HepG2 (cell line): Measurements from ENCODE around the gene CYP2W1. TPM values are rescaled to one million over a fixed set of nuclear protein-coding genes. Genes with fewer than 3 reads are reported as not detected.
A peak's percentile ranks its signal among the peaks of the same experiment; 100 is the strongest.

Experiments
- CEBPG ChIP-seq: IDR thresholded peaks from 2 replicates; pipeline ENCODE4 v1.6.1; 2016
- DPF2 ChIP-seq: sonication (generic); formaldehyde crosslinking; IDR thresholded peaks from 2 replicates; pipeline ENCODE4 v1.4.0; 2020; ENCODE audit warnings: mild to moderate bottlenecking, low read depth, missing genetic modification reagents, borderline replicate concordance
- FOSL2 ChIP-seq: sonication (generic); formaldehyde crosslinking; IDR thresholded peaks from 2 replicates; pipeline ENCODE4 v1.4.0; 2020; ENCODE audit warnings: missing genetic modification reagents
- FOXP4 ChIP-seq: sonication (generic); formaldehyde crosslinking; IDR thresholded peaks from 2 replicates; pipeline ENCODE4 v1.4.0; 2020; ENCODE audit warnings: missing genetic modification reagents
- HDAC1 ChIP-seq: sonication (generic); formaldehyde crosslinking; IDR thresholded peaks from 2 replicates; pipeline ENCODE4 v1.5.1; 2020; ENCODE audit warnings: mild to moderate bottlenecking, missing genetic modification reagents
- HNF4G ChIP-seq, 2 experiments: sonication (generic) in 1 of 2; formaldehyde crosslinking in 1 of 2; IDR thresholded peaks; 2 replicates each; pipeline versions ENCODE4 v1.4.0 to v1.6.1; 2011 to 2020; ENCODE audit warnings: borderline replicate concordance in 2 of 2, low read depth in 2 of 2, mild to moderate bottlenecking in 2 of 2, low read length in 1 of 2, missing genetic modification reagents in 1 of 2, moderate library complexity in 1 of 2
- HNRNPUL1 ChIP-seq: fragments of 200-400 bp; formaldehyde crosslinking; IDR thresholded peaks from 2 replicates; pipeline ENCODE4 v1.6.1; 2017; ENCODE audit warnings: low read depth, mild to moderate bottlenecking, low read length, moderate library complexity
- ISL2 ChIP-seq: sonication (generic); formaldehyde crosslinking; IDR thresholded peaks from 2 replicates; pipeline ENCODE4 v1.5.0; 2020; ENCODE audit warnings: missing genetic modification reagents
- MED1 ChIP-seq: sonication (generic); formaldehyde crosslinking; IDR thresholded peaks from 2 replicates; pipeline ENCODE4 v1.4.0; 2020; ENCODE audit warnings: missing genetic modification reagents
- MEF2D ChIP-seq: sonication (generic); formaldehyde crosslinking; IDR thresholded peaks from 2 replicates; pipeline ENCODE4 v1.5.1; 2020; ENCODE audit warnings: mild to moderate bottlenecking, missing genetic modification reagents
- SALL1 ChIP-seq: sonication (generic); formaldehyde crosslinking; IDR thresholded peaks from 2 replicates; pipeline ENCODE4 v1.8.0; 2022; ENCODE audit warnings: mild to moderate bottlenecking, missing genetic modification reagents
- SOX5 ChIP-seq: IDR thresholded peaks from 2 replicates; pipeline ENCODE4 v1.6.1; 2016; ENCODE audit warnings: borderline replicate concordance
- ZNF276 ChIP-seq: sonication (generic); formaldehyde crosslinking; IDR thresholded peaks from 2 replicates; pipeline ENCODE4 v1.4.0; 2020; ENCODE audit warnings: mild to moderate bottlenecking, low read depth, missing genetic modification reagents
- ZNF280B ChIP-seq: sonication (generic); formaldehyde crosslinking; IDR thresholded peaks from 2 replicates; pipeline ENCODE4 v1.5.0; 2020; ENCODE audit warnings: missing genetic modification reagents, mild to moderate bottlenecking, borderline replicate concordance
- ZNF574 ChIP-seq: sonication (generic); formaldehyde crosslinking; IDR thresholded peaks from 2 replicates; pipeline ENCODE4 v1.4.0; 2020; ENCODE audit warnings: missing genetic modification reagents
- ZNF576 ChIP-seq: sonication (generic); formaldehyde crosslinking; IDR thresholded peaks from 2 replicates; pipeline ENCODE4 v1.4.0; 2020; ENCODE audit warnings: mild to moderate bottlenecking, missing genetic modification reagents
- ZNF614 ChIP-seq: IDR thresholded peaks from 2 replicates; pipeline ENCODE4 v1.6.1; 2018; ENCODE audit warnings: missing biosample characterization, missing genetic modification reagents, inconsistent platforms, borderline replicate concordance
- ZNF770 ChIP-seq: sonication (generic); formaldehyde crosslinking; IDR thresholded peaks from 2 replicates; pipeline ENCODE4 v1.5.0; 2020; ENCODE audit warnings: mild to moderate bottlenecking, missing genetic modification reagents
- polyA plus RNA-seq, 8 experiments: library from polyadenylated mRNA; depleted of rRNA in 3 of 8; stranded (reverse) in 7 of 8; unstranded in 1 of 8; fragments of >200 nt; fragmentation: Illumina TruSeq in 4 of 8; extraction: Trizol in 4 of 8; gene quantifications; 2 replicates each; pipeline versions ENCODE4 v1.2.1 to v1.2.3, GENCODE V29; 2011 to 2016; ENCODE audit warnings: low read depth in 4 of 8, missing spikeins in 1 of 8, mixed read lengths in 1 of 8; ENCODE audit not compliant: insufficient read depth in 1 of 8
- total RNA-seq, 5 experiments: library from RNA; depleted of rRNA; stranded (reverse); fragments of >200 nt; fragmentation: Illumina TruSeq; extraction: Trizol; gene quantifications; 2 replicates each; pipeline ENCODE4 v1.2.3, GENCODE V29; 2016; ENCODE audit warnings: low read depth in 1 of 5

CYP2W1 gene
- total and polyA plus RNA-seq, 2 of the 13 experiments (the other 11 are each of a cell fraction or from before 2014, with no cell fraction given), result 19.5 to 31.7 TPM

- TF ChIP-seq ZNF770 (CRISPR knock-in tag) (peak; percentile 34; the same call in 1 of the 2 replicates), HDAC1 (CRISPR knock-in tag) (peak; percentile 43; the same call in 1 of the 2 replicates), MEF2D (CRISPR knock-in tag) (no peak), FOXP4 (CRISPR knock-in tag) (peak; percentile 69), SOX5 (CRISPR knock-in tag) (peak; percentile 90), CEBPG (peak; percentile 91), ZNF280B (CRISPR knock-in tag) (no peak), HNRNPUL1 (no peak), ZNF574 (CRISPR knock-in tag) (0 out of 2 replicates have a peak, but pooled peaks have one; percentile 22), DPF2 (CRISPR knock-in tag) (peak; percentile 56; the same call in 1 of the 2 replicates), SALL1 (CRISPR knock-in tag) (peak; percentile 32; the same call in 1 of the 2 replicates), HNF4G (IDR thresholded peaks at IDR 0.05; ENCODE audit: borderline replicate concordance, low read depth, low read length) (peak; percentile 51; the same call in 1 of the 2 replicates), HNF4G (CRISPR knock-in tag; IDR thresholded peaks at IDR 0.05; ENCODE audit: borderline replicate concordance, low read depth) (no peak), ZNF276 (no peak), MED1 (CRISPR knock-in tag) (peak; percentile 66), FOSL2 (CRISPR knock-in tag) (peak; percentile 81), ZNF614 (peak; percentile 96; the same call in 1 of the 2 replicates), ZNF576 (CRISPR knock-in tag) (no peak), ISL2 (CRISPR knock-in tag) (0 out of 2 replicates have a peak, but pooled peaks have one; percentile 38)
These were observed 10.2 kb upstream of the CYP2W1 start (continued) for GRCh38 chr7:972676-973309.
